Left hindlimb (tissue), 1 donor: ENCODE measurements around the gene ADAM12.

Experiments used
- DNase-seq: peaks from one replicate; pipeline ENCODE4 v3.0.0-alpha.2; 2018

The ADAM12 gene

DNA sequence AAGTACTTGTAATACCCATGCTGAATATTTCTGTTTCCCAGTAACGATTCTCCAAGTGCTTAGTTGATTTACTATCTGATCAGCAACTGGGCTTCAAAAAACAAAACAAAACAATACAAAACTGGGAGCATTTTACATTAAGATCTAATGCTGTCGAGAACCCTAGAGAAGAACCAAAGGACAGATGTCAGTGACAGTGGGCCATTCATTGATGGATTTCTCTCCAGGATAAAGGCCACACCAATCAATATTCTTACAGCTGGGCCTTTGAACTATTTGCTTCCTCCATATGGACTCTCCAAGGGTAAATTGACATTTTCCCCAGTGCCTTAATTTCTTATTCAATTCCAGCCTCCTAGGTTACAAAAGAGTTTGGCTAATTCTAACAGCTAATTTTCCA, 217.5 kb downstream of the ADAM12 start:
- no peak for DNase-seq

DNA sequence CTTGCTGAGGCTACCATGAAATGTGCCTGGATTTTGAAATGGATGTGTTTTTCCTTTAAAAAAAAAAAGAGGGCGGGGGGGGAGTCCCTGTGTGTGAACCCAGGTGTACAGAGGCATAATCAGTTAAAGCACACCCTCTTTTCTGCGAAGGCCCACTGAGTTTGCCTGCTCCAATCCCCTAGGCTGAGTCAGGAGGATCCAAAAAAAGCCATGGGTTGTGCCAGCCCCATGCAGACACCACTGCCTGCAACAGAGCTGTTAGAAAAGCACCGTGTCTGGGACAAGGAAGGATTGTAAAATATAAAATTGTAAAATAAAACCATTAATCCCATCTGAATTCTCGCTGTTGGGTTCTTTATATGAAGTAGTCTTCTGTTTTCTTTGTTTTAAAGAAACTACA, 217.9 kb downstream of the ADAM12 start:
- no peak for DNase-seq

DNA sequence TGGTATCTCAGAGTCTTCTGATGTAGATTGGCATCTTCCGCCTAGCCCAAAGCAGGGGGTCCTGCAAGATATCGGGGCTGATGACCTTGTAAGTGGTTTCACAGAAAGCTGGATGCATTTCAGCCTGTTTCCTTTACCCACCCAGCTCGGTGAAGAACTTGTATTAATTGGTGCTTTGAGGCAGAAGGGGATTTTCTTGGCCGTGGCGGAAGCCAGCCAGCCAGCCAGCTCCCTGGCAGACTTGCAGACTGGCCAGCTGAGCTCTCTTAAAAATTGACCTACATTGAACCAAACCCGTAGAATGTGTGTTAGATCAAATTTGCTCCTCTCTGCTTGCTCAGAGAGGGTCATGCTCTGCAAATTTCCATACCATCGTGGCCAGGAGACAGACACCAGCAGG, 218.4 kb downstream of the ADAM12 start:
- DNase-seq, result peak; percentile 51

DNA sequence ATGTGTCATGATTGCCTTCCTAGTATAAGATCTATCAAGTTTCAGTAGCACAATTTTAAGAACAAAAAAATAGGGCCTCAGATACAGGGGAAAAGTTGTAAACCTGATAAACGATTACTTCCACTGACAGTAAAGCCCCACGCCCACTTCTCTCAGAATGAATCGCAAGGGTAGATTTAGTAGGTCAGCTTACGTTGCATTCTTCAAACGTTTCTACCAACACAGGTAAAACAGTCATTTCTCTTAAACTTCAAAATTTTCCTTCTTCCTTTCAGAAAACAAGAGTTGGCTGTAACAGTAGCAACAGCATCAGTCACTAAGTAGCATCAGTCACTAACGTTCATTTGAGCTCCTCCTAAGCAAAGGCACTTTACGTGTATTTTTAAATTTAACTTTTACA, 221.5 kb downstream of the ADAM12 start:
- DNase-seq, result no peak

DNA sequence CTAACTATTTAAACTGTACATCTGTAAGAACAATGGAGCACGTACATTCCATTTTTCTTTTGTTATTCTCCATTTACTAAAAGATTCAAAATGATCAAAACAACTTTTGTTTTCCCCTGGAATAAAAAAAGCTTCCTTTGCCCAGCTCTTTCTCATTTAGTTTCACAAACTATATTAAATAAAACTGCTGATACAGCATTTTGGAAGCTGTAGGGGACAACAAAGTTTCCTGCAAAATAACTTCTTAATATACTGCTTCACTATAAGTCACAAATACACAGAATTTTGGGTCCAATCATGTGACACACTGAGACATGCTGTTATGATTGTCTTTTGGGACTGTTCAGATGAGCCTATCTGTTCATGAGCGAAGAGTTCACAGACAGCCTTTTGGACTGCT, 222.4 kb downstream of the ADAM12 start:
- DNase-seq, result no peak

DNA sequence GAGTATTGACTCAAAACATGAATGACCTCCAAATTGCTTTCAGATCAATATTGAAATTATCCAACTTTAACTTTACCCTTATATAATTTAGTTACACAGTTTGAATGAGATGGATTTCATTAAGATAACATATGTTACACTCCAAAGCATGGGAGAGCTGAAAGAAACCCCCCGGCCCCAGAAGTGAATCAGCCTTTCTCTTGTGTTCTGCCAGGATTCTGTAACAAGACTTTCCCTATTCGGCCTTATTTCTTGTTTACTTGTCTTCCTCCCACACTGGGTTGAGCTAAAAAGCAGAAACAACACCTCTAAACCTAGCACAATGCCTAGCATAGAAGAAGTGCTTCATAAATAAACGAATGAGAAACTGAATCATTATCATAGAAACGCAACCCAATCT, 224.8 kb downstream of the ADAM12 start:
- no peak for DNase-seq

DNA sequence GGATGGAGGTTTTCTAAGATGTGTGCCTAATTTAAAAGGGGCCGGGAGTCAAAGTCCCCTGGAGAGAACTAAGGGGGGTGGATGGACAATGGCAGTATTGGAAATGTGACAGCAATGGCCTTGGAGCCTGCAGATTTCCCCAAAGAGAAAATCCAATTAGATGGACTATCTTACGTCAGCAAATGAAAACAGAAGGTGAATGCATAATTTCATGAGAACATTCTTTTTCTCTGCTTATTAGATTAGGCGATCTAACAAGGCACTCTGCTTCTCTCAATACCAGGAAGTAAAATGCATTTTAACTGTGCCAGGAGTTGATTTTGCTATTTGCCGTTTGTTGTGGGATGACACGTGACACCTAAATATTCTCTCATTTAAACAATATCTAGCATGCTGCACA, 226.6 kb downstream of the ADAM12 start:
- no peak for DNase-seq

DNA sequence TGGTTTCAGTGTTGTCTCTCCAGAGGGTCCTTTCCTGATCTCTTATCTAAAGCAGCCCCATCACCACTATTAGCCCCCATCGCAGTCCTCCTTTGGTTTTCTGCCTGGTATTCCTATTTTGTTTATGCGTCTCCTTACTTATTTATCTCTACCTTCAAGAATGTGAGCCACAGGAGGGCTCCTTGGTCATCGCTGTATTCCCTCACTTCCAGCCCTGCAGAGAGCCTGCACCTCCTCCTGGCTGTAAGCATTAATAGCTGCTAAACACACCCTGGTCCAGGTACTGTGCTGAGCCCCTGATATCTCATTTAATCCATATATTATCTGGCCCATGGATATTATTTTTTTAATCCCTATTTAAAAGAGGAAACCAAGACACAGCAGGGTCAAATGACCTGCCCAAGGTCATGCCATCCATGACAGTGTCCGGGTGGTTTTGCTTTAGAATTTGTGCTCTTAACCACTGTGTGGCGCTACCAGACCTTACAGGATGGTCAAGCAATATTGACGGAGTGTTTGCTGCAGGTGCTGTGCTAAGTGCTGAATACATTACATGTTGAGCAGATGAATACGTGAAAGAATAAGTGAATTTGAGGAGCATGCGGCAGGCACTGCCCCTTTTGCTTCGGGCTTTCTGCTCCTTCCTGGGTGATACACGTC, 227.2 kb downstream of the ADAM12 start:
- DNase-seq, result no peak

DNA sequence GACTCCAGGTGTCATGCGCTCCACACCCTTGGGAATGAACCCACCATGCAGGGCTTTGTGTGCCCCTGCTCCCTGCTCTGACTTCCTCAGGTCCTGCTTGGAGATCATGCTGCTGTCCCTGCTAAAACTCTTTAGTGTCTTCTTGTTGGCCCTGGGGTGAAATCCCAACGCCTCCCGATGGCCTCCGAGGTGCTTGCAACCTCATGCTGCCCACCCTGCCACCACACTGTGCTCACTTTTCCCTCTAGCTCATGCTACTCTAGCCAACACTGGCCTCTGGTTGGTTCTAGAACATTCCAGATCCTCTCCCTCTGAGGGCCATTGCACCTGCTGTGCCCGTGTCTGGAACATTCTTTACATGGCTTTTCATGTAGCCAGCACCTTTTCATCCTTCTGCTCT, 227.7 kb downstream of the ADAM12 start:
- DNase-seq, result no peak

DNA sequence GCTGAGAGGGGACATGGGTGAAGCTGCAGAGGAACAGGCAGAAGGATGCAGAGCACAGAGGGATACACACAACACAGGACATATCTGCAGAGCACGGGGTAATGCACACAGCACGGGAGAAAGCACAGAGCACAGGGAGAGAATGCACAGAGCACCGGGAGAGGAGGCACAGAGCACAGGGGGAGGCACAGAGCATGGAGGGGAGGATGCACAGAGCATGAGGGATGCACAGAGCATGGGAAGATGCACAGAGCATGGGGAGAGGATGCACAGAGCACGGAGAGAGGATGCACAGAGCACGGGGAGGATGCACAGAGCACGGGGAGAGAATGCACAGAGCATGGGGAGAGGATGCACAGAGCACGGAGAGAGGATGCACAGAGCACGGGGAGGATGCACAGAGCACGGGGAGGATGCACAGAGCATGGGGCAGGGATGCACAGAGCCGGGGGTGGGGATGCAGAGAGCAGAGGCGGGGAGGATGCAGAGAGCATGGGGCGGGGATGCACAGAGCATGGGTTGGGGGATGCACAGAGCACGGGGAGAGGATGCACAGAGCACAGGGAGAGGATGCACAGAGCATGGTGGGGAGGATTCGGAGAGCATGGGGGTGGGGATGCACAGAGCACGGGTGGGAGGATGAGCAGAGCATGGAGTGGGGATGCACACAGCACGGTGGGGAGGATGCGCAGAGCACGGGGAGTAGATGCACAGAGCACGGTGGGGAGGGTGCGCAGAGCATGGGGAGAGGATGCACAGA, 230.0 kb downstream of the ADAM12 start:
- DNase-seq, result no peak

DNA sequence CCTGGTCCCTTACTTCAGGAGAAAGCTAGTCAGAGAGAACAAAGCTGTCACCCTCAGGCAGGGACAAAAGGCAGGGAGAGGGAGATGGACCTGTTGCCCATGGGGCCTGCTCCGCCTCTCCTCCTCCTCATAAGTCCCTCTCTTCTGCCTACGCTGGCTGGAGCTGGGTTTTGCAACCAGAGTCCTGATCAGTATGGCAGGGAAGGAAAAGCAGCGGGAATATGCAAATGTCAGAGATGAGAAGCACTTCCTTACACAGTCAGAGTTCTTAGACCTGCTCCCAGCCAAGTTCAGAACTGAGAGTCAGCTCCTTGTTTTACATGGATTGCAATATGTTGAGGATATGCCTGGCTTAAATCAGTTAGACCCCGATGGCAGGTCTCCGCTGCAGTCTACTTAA, 231.1 kb downstream of the ADAM12 start:
- no peak for DNase-seq

DNA sequence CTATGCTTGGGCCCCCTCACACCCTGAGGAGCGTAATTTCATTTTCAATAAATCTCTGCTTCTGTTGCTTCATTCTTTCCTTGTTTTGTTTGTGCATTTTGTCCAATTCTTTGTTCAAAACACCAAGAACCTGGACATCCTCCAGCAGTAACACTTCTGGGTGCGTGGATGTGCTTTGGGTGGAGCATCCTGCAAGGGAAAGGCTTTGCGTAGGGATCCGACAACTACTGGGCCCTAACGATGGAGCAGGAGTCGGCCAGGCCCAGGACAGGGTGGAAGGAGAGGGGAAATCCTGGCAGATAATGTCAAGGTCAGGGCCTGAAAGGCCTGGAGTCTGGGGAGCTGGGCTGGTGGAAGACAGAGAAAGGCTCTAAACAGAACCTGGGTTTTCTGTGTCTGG, 231.8 kb downstream of the ADAM12 start:
- DNase-seq, result no peak

DNA sequence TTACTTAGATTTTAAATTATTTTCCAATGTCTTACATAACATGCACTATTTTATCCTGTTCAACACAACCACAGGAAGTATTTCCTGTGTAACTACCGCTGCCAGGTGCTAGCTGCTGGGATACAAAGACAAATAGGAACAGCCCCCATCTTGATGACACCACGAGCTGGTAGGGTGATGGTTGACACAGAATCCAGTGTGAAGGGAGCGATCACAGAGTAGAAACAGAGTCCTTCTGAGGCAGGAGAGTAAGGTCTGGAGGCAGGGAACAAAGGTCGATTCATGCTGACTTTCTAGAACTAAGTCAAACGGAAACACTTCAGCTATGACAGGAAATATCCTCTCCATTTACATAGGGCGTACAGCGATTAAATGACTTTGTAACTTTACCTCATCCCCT, 232.3 kb downstream of the ADAM12 start:
- no peak for DNase-seq

DNA sequence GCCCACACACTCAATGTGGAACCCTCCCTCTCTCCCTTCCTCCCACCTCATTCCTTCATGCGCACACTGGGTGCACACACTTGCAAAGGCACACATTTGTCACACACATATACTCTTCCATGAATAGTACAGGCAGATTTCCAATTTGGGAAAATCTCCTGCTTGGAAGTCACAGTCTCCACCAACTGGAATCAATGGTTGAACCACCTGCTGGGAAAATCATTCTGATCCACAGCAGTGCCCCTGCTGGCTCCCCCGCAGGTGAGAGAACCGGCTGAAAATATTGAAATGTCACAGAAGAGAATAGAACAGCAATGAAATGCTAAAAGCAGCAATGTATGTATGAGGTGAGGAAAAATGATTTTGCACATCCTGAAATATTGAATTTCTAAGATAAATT, 232.7 kb downstream of the ADAM12 start:
- DNase-seq, result no peak

DNA sequence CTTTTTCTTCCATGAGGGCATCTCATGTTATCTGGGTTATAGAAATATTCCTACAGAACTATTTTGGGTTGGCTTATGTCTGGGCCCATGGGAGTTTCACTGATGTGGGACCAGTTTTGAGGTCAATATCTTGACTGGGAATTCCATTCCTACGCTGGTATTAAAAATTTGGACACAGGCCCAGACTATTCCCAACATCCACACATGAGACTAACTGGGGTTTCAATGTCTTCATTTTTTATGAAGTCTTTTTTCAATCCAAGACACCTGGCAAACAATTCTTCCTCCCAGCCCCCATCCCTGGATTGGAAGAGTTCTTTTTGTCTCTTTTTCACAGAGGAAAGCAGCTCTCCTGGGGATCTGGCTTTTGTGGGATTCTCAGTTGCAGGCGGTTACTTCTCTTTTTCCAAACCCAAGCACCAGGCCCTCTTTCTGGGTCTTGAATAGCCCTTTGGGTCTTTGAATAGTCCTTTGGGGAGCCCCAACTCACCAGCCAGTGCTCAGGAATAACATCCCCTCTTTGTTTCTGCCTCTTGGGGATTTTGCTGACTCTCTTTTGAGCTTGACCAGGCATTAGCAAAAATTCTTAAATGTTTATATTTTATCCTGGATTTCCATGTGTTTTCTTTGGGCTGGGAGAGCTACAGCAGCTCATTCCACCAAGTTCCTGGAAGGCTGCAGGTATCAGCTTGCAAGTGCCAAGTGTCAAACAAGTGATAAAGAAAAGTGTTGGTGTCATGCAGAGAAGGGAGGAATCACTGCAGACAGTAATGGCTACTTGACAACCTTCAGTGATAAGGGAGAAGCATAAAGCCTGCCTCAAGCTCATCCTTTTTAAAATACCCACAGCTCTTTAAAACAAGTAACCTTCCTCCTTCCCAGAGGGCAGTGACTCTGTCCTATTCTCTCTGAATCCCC, 234.3 kb downstream of the ADAM12 start:
- no peak for DNase-seq

DNA sequence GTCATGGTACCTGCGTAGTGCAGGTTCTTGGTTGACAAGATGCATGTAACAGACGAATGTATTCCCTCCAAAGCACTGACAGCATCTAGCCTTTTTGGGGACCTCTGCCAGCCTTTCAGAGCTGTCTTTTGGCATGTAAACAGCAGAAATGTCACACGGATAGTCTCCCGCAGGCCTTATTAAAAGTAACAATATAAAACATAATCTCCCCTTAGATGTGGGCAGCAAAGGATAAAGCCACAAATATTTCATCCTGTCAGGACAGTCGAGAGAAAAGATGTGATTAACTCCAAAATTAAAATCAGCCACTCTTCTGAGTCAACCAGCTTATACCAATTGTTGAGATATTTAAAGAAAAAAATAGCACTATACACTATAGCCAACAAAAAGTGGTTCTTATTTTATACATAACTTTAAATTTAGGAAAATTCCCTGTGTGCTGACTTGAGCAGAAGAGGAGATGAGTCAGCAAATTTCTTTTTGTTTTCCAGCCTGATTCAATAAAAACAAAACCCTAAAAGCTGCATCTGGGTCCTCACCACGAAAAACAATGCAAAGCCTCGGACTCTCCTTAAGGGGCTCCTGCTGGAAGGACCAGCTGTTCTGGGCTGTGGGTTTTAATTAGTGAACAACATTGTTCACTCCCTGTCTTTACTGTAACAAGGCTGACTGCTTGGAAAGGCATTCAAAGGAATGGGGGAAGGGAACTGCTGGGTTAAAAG, 240.2 kb downstream of the ADAM12 start:
- no peak for DNase-seq

DNA sequence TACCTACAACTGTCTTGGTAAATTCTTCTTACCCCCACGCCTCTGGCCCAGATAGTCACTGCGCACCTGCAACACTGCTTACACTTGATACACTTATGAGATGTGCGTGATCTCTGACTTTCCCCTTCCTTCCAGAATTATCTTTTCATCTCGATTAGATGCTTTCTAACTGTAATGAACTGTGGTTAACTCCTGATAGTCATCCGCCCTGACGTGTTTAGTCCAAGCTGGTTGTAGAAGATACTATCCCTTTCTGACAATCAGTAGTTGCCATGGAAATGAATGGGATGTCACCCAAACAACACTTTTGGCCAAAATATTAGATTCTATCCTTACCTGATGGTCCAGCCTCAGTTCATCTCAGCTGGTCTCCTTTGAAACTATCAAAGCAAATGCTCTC, 241.5 kb downstream of the ADAM12 start:
- no peak for DNase-seq

DNA sequence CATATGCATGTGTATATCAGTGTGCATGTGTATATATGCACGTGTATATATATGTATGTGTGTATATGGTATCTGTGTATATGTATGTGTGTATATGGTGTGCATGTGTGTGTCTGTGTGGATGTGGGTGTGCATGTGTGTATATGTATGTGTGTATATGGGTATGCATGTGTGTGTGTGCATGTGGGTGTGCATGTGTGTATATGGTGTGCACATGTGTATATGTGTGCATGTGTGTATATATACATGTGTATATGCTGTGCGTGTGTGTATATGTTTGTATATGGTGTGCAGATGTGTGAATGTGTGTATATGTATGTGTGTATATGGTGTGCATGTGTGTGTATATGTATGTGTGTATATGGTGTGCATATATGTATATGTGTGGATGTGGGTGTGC, 245.2 kb downstream of the ADAM12 start:
- DNase-seq, result no peak

DNA sequence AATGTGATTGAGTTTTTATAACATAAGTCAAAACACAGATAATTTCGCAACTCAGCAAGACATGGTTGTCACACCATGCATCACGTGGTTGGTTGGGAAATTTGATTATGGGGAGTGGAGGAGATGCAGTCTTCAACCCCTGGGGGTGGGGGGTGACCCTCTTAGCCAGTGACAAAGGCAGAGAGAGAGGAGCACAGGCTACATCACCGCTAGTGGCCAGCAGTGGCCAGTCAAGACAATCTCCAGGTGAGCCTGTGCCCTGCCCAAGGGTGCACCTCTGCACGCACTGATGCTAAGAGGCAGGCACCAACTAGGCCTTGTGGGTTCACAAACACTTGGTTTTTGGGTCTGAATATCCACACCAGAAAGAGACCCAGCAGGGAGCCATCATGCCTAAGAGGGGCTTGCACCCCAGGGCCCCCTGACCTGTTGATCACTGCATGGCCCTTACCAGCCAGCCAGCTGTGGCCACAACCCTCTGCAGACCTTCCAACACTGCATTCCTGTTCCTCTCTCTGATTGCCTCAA, 247.5 kb downstream of the ADAM12 start:
- DNase-seq, result no peak

DNA sequence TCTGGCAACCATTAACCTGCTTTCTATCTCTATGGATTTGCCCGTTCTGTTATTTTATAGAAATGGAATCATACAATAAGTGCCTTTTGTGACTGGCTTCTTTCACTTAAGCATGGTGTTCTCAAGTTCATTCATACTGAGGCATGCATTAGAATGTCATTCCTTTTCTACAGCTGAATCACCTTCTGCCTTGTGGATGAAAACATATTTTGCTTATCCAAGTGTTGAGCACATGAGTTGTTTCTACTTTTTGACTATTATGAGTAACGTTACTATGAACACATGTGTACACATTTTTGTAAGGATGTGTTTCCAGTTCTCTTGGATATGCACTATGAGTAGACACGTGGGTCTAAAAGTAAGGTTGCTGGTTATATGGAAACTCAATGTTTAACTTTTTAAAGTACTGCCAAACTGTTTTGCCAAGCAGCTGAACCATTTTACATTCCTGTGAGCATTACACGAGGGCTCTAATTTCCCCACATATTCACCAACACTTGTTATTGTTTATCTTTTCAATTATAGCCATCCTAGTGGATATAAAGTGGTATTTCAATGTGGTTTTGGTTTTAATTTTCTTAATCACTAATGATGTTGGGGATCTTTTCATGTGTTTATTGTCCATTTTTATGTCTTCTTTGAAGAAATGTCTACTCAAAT, 250.6 kb downstream of the ADAM12 start:
- no peak for DNase-seq

DNA sequence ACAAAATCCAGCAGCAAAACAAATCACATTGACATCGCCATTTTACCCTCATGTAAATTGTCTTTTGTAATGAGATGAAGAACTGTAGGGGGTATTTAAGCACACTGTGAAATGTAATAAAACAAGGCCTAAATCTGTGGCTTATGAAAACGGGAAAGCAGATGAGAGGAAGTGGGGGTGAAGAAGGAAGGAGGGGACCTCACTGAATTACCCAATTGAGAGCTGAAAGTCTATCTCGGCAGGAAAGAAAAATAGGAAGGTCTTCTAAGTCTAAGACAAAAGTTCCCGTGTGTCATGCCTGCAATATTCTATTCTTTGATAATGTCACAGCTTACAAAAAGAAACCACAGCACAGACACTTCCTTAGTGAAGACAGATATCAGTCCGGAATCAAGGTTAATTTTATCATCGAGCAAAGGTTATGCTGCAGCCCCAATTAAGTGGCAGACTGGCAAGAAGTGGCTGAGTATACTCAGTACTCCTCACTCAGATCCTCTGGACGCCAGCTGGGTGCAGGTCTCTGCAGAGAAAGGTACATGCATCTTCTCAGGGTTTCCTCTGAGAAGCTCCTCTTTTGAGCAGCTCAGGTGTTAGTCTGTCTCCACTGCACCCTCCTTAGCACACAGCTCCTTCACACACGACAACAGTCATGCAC, 252.2 kb downstream of the ADAM12 start:
- DNase-seq, result no peak

DNA sequence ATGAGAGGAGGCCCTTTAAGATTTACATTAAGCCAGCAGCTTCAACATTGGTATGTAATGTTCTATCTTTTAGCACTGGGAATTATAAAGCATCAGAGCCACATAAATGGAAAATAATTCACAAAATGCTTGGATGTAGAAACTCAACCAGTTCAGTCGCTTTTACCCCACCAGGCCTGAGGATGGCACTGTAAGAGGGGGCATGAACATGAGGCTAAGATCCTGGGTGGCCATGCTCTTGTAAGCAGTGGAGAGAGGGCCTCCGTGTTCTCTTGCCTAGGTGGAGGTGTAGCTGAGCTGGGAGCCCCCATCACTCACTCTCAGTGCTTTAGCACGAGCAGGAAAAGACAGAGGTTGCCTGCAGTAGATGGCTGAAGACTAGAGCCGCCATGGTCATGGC, 253.1 kb downstream of the ADAM12 start:
- no peak for DNase-seq
